ENCODE measurements around the gene NNMT. TPM values are rescaled to one million over a fixed set of nuclear protein-coding genes. Genes with fewer than 3 reads are reported as not detected.

NNMT gene
- total RNA-seq, 6 donors from 2014 or later: 93.4 to 383 (median 208) TPM

DNA sequence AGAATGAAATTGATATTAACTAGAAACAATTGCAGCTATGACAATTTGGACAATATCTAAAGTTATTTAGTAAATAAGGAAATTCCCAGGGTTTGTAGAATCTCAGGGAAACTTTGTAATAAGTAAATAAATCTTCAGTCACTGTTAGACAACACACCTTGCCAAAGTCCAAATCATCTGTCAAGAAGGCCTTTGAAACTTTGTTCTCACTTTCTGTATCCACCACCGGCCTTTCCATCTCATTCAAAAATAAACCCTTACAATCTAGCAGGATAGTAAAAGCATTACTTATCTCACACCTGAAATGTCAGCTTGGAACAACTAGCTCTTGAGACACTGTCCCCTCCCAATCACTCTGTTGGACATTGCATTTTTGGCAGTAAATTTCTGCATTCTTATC lies 7.9 kb downstream of the NNMT start:
- Histone ChIP-seq H3K4me3 (no peak overlapping the region), H3K27ac (no peak overlapping the region)
- no peak for TF ChIP-seq EP300 (IDR thresholded peaks at IDR 0.05)
- TF ChIP-seq, protein P1, sequence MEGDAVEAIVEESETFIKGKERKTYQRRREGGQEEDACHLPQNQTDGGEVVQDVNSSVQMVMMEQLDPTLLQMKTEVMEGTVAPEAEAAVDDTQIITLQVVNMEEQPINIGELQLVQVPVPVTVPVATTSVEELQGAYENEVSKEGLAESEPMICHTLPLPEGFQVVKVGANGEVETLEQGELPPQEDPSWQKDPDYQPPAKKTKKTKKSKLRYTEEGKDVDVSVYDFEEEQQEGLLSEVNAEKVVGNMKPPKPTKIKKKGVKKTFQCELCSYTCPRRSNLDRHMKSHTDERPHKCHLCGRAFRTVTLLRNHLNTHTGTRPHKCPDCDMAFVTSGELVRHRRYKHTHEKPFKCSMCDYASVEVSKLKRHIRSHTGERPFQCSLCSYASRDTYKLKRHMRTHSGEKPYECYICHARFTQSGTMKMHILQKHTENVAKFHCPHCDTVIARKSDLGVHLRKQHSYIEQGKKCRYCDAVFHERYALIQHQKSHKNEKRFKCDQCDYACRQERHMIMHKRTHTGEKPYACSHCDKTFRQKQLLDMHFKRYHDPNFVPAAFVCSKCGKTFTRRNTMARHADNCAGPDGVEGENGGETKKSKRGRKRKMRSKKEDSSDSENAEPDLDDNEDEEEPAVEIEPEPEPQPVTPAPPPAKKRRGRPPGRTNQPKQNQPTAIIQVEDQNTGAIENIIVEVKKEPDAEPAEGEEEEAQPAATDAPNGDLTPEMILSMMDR (IDR thresholded peaks at IDR 0.05): no peak
- TF ChIP-seq POLR2AphosphoS5 (IDR thresholded peaks at IDR 0.05): no peak
- no peak for TF ChIP-seq POLR2A (IDR thresholded peaks at IDR 0.05)

DNA sequence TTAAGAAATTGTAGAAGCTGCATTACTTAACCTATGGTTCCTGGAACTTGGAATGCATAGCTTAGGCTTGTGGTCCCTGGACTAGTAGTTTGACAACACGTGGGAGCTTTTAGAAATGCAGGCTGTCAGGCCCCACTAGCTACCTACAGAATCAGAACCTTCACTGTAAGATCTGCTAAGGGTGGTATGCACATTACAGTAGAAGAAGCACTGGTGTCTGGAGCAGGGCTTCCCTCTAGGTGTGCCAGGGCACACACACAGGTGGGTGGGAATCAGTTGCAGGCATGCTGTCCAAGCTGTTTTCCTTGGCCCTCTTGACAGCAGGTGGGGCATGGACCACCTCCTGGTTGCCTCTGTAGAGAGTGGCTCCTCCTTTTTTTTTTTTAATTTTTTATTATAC lies 8.8 kb downstream of the NNMT start:
- H3K27ac ChIP-seq: peak overlapping the region in 1 of 4 donors; percentile 2
- peaks cover 0 to 7% (median 1%) of the 10 kb centered on the region in 4 donors for H3K36me3 ChIP-seq
- H3K4me3 ChIP-seq: no peak overlapping the region
- peaks cover 26 to 45% (median 31%) of the 10 kb centered on the region in 4 donors for H3K4me1 ChIP-seq
- TF ChIP-seq EP300 (IDR thresholded peaks at IDR 0.05) (no peak), POLR2A (IDR thresholded peaks at IDR 0.05) (no peak), POLR2AphosphoS5 (IDR thresholded peaks at IDR 0.05) (no peak)
- TF ChIP-seq, protein P1 (IDR thresholded peaks at IDR 0.05): no peak
- WGBS, 2 donors: 69 to 90% methylated on average over 1 of the region's 1 CpG
- H3K9me3 ChIP-seq: no peaks in the 10 kb centered on the region
- ATAC-seq (ENCODE audit: low FRiP score in 2 of 2) (no peak), DNase-seq (no peak)
- no peaks in the 10 kb centered on the region for H3K27me3 ChIP-seq

More for the DNA sequence above, 7.9 kb downstream of the NNMT start:
- DNase-seq (no peak), ATAC-seq (ENCODE audit: low FRiP score in 2 of 2) (no peak)
- no peaks in the 10 kb centered on the region for H3K9me3 ChIP-seq
- peaks cover 0 to 7% (median 1%) of the 10 kb centered on the region in 4 donors for H3K36me3 ChIP-seq
- WGBS, 2 donors: 56 to 68% methylated on average over 1 of the region's 1 CpG
- no peaks in the 10 kb centered on the region for H3K27me3 ChIP-seq
- H3K4me1 ChIP-seq: peaks cover 17 to 41% (median 25%) of the 10 kb centered on the region in 4 donors

- H3K27me3 ChIP-seq: no peaks in the 10 kb centered on the region
- H3K36me3 ChIP-seq: peaks cover 0 to 19% (median 3%) of the 10 kb centered on the region in 4 donors
- H3K4me1 ChIP-seq: peaks cover 32 to 51% (median 43%) of the 10 kb centered on the region in 4 donors
- TF ChIP-seq EP300 (IDR thresholded peaks at IDR 0.05): peak; percentile 69 to 95 (median 93)
- TF ChIP-seq, protein P1 (IDR thresholded peaks at IDR 0.05): no peak
- TF ChIP-seq POLR2A (IDR thresholded peaks at IDR 0.05): peak in 1 of 4 donors; percentile 32
- TF ChIP-seq POLR2AphosphoS5 (IDR thresholded peaks at IDR 0.05): peak; percentile 85 to 94
- peak; percentile 78 to 84 for ATAC-seq (ENCODE audit: low FRiP score in 2 of 2)
- 19 to 21% methylated on average over 9 of the region's 9 CpGs for WGBS, 2 donors
- no peak overlapping the region for H3K4me3 ChIP-seq
- H3K27ac ChIP-seq: peak overlapping the region; percentile 75 to 80 (median 76)
- DNase-seq: peak in 1 of 2 donors; percentile 85
- H3K9me3 ChIP-seq: no peaks in the 10 kb centered on the region
Observed at GRCh38 chr11:114307524-114308203, 11.5 kb downstream of the NNMT start.

GRCh38 chr11:114308689-114309089 lies 12.5 kb downstream of the NNMT start:
- peak in 1 of 2 donors; percentile 66 for DNase-seq
- Histone ChIP-seq H3K4me3 (no peak overlapping the region), H3K27ac (peak overlapping the region; percentile 75 to 80 (median 76)), H3K4me1 (peaks cover 32 to 51% (median 40%) of the 10 kb centered on the region in 4 donors), H3K27me3 (no peaks in the 10 kb centered on the region), H3K36me3 (peaks cover 0 to 27% (median 7%) of the 10 kb centered on the region in 4 donors), H3K9me3 (no peaks in the 10 kb centered on the region)
- 43 to 56% methylated on average over 6 of the region's 6 CpGs for WGBS, 2 donors
- peak; percentile 38 to 90 (median 76) for TF ChIP-seq EP300 (IDR thresholded peaks at IDR 0.05)
- TF ChIP-seq POLR2AphosphoS5 (IDR thresholded peaks at IDR 0.05): peak; percentile 56 to 93
- peak in 1 of 4 donors; percentile 39 for TF ChIP-seq POLR2A (IDR thresholded peaks at IDR 0.05)
- TF ChIP-seq, protein P1 (IDR thresholded peaks at IDR 0.05): no peak
- peak; percentile 77 to 88 for ATAC-seq (ENCODE audit: low FRiP score in 2 of 2)
